ENCODE data around the gene FAM83G. TPM values are rescaled to one million over a fixed set of nuclear protein-coding genes. Genes with fewer than 3 reads are reported as not detected.

The FAM83G gene
- total RNA-seq, 3 donors from 2014 or later (not counting 1 experiment from before 2014, with no cell fraction given), result 3.8 to 6.5 (median 4.3) TPM

- no peaks in the 10 kb centered on the region for H3K4me1 ChIP-seq (ENCODE audit: control insufficient read depth, insufficient read depth, low read length)
- H3K27me3 Mint-ChIP-seq (ENCODE audit: low read depth in 2 of 2), result no peaks in the 10 kb centered on the region
- intact Hi-C loops (cut with micrococcal nuclease), result no loop called here
- H3K4me3 ChIP-seq (ENCODE audit: low read length), result no peak overlapping the region
- peaks cover 4% of the 10 kb centered on the region for H3K36me3 ChIP-seq (ENCODE audit: control insufficient read depth, insufficient read depth, low read length)
- H3K27ac ChIP-seq (ENCODE audit: low read length), result no peak overlapping the region
- H3K9me3 Mint-ChIP-seq, result no peaks in the 10 kb centered on the region
- H3K4me3 Mint-ChIP-seq, result no peak overlapping the region
- no peaks in the 10 kb centered on the region for H3K4me1 Mint-ChIP-seq
- no peaks in the 10 kb centered on the region for H3K27me3 ChIP-seq (ENCODE audit: control insufficient read depth, insufficient read depth, low read length)
- DNase-seq (no peak), ATAC-seq (no peak)
- no peak overlapping the region for H3K27ac Mint-ChIP-seq
- no peaks in the 10 kb centered on the region for H3K9me3 ChIP-seq (ENCODE audit: control insufficient read depth, insufficient read depth, low read length)
- no peaks in the 10 kb centered on the region for H3K36me3 Mint-ChIP-seq
- no peak for TF ChIP-seq CTCF (IDR thresholded peaks at IDR 0.05)
- 97% methylated on average over 13 of the region's 13 CpGs for WGBS (ENCODE audit: insufficient coverage)
Observed at GRCh38 chr17:18975597-18975996, 29.0 kb downstream of the FAM83G start.

GRCh38 chr17:18974407-18975149 is 30.0 kb downstream of the FAM83G start:
- Mint-ChIP-seq H3K4me3 (no peak overlapping the region), H3K27ac (no peak overlapping the region), H3K27me3 (ENCODE audit: low read depth in 2 of 2) (no peaks in the 10 kb centered on the region), H3K9me3 (no peaks in the 10 kb centered on the region), H3K4me1 (peaks cover 0 to 2% of the 10 kb centered on the region in 2 donors), H3K36me3 (no peaks in the 10 kb centered on the region)
- Histone ChIP-seq H3K4me1 (ENCODE audit: control insufficient read depth, insufficient read depth, low read length) (no peaks in the 10 kb centered on the region), H3K27ac (ENCODE audit: low read length) (no peak overlapping the region), H3K9me3 (ENCODE audit: control insufficient read depth, insufficient read depth, low read length) (no peaks in the 10 kb centered on the region), H3K27me3 (ENCODE audit: control insufficient read depth, insufficient read depth, low read length) (no peaks in the 10 kb centered on the region), H3K4me3 (ENCODE audit: low read length) (no peak overlapping the region), H3K36me3 (ENCODE audit: control insufficient read depth, insufficient read depth, low read length) (peaks cover 4% of the 10 kb centered on the region)
- no peak for TF ChIP-seq CTCF (IDR thresholded peaks at IDR 0.05)
- WGBS (ENCODE audit: insufficient coverage), result 91% methylated on average over 10 of the region's 10 CpGs
- DNase-seq (no peak), ATAC-seq (no peak)
- intact Hi-C loops (cut with micrococcal nuclease), result no loop called here

GRCh38 chr17:18971801-18972200 is 32.8 kb downstream of the FAM83G start:
- no peaks in the 10 kb centered on the region for H3K27me3 ChIP-seq (ENCODE audit: control insufficient read depth, insufficient read depth, low read length)
- TF ChIP-seq CTCF (IDR thresholded peaks at IDR 0.05), result no peak
- no peak for DNase-seq
- intact Hi-C loops (cut with micrococcal nuclease), result no loop called here
- H3K4me1 ChIP-seq (ENCODE audit: control insufficient read depth, insufficient read depth, low read length), result peaks cover 4% of the 10 kb centered on the region
- H3K36me3 Mint-ChIP-seq, result no peaks in the 10 kb centered on the region
- no peak overlapping the region for H3K27ac Mint-ChIP-seq
- no peaks in the 10 kb centered on the region for H3K27me3 Mint-ChIP-seq (ENCODE audit: low read depth in 2 of 2)
- H3K4me3 ChIP-seq (ENCODE audit: low read length), result no peak overlapping the region
- no peaks in the 10 kb centered on the region for H3K9me3 Mint-ChIP-seq
- H3K4me3 Mint-ChIP-seq, result no peak overlapping the region
- 98% methylated on average over 7 of the region's 7 CpGs for WGBS (ENCODE audit: insufficient coverage)
- no peak for ATAC-seq
- H3K4me1 Mint-ChIP-seq, result peaks cover 0 to 5% of the 10 kb centered on the region in 2 donors
- no peak overlapping the region for H3K27ac ChIP-seq (ENCODE audit: low read length)
- H3K36me3 ChIP-seq (ENCODE audit: control insufficient read depth, insufficient read depth, low read length), result no peaks in the 10 kb centered on the region
- H3K9me3 ChIP-seq (ENCODE audit: control insufficient read depth, insufficient read depth, low read length), result no peaks in the 10 kb centered on the region

Measured in natural killer cell (primary cell).